ENCODE data around the gene KCNK15.

The KCNK15 gene

DNA sequence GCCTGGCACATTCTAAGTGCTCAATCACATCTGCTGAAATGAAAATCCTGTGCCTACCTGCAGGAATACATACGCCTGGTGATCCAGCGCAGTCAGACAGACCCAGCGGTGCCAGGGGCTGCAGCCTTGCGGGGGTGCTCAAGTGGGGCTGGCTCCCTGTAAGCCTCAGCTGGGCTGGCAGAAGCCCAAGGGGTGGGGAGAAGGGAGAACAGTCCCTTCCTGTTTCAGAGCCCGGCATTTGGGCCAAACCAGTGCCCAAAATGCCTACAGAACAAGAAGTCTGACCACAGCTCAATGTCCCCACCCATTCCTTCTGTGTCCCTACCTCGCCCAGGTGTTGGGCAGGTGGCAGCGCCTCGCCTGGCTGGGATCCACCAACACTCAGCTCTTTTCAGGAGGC is 22.6 kb downstream of the KCNK15 start:
- 90 to 93% methylated on average over 8 of the region's 8 CpGs for WGBS, 2 experiments
- no peaks in the 10 kb centered on the region for H3K36me3 ChIP-seq (ENCODE audit: control insufficient read depth, insufficient read depth, low read length)
- H3K27me3 ChIP-seq (ENCODE audit: control insufficient read depth, insufficient read depth, low read length, poor library complexity, severe bottlenecking): no peaks in the 10 kb centered on the region
- no peak overlapping the region for H3K27ac ChIP-seq (ENCODE audit: insufficient read depth, low read depth, low read length, poor library complexity, severe bottlenecking)
- no peak overlapping the region for H3K4me3 ChIP-seq (ENCODE audit: insufficient read depth, low read depth, low read length)
- peaks cover under 1% of the 10 kb centered on the region for H3K4me1 ChIP-seq (ENCODE audit: control insufficient read depth, insufficient read depth, low read length)
- no peaks in the 10 kb centered on the region for H3K9me3 ChIP-seq (ENCODE audit: control insufficient read depth, low read length)

DNA sequence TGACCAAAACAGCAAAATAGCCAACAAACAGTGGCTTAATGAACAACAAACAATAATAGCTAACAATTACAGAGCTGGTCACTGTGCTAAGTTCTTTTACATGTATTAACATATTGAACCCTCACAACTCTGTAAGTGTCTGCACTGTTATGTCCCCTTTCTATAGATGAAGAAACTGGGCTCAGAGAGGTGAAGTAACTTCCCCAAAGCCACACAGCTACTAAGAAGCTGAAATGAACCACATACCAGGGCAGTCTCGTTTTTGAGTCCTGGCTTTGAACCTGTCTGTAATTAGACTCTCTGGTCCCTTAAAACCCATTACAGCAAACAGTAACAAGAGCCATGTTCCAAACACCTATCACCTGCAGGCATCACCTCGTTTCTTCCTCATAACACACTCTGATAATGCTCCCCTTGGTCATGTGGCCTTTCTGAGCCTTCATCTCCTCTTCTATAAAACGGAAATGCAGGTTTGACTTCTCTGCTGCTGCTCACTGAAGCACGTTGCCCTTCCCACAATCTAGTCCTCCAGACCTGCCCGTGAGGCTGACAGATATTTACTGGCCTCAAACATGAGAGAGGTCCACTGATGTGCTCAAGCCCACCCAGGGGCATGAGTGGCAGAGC is 23.3 kb downstream of the KCNK15 start:
- Histone ChIP-seq H3K9me3 (ENCODE audit: control insufficient read depth, low read length) (no peaks in the 10 kb centered on the region), H3K27me3 (ENCODE audit: control insufficient read depth, insufficient read depth, low read length, poor library complexity, severe bottlenecking) (no peaks in the 10 kb centered on the region), H3K4me3 (ENCODE audit: insufficient read depth, low read depth, low read length) (no peak overlapping the region), H3K4me1 (ENCODE audit: control insufficient read depth, insufficient read depth, low read length) (no peaks in the 10 kb centered on the region), H3K27ac (ENCODE audit: insufficient read depth, low read depth, low read length, poor library complexity, severe bottlenecking) (no peak overlapping the region), H3K36me3 (ENCODE audit: control insufficient read depth, insufficient read depth, low read length) (no peaks in the 10 kb centered on the region)
- 86 to 87% methylated on average over 5 of the region's 5 CpGs for WGBS, 2 experiments

- H3K27me3 ChIP-seq (ENCODE audit: control insufficient read depth, insufficient read depth, low read length, poor library complexity, severe bottlenecking): no peaks in the 10 kb centered on the region
- H3K36me3 ChIP-seq (ENCODE audit: control insufficient read depth, insufficient read depth, low read length): no peaks in the 10 kb centered on the region
- H3K4me3 ChIP-seq (ENCODE audit: insufficient read depth, low read depth, low read length): no peak overlapping the region
- H3K9me3 ChIP-seq (ENCODE audit: control insufficient read depth, low read length): no peaks in the 10 kb centered on the region
- 64 to 70% methylated on average over 5 of the region's 5 CpGs for WGBS, 2 experiments
- H3K27ac ChIP-seq (ENCODE audit: insufficient read depth, low read depth, low read length, poor library complexity, severe bottlenecking): no peak overlapping the region
- H3K4me1 ChIP-seq (ENCODE audit: control insufficient read depth, insufficient read depth, low read length): no peaks in the 10 kb centered on the region
Measured at GRCh38 chr20:44769481-44769863, 23.8 kb downstream of the KCNK15 start.

- no peak overlapping the region for H3K27ac ChIP-seq (ENCODE audit: insufficient read depth, low read depth, low read length, poor library complexity, severe bottlenecking)
- H3K27me3 ChIP-seq (ENCODE audit: control insufficient read depth, insufficient read depth, low read length, poor library complexity, severe bottlenecking): no peaks in the 10 kb centered on the region
- H3K9me3 ChIP-seq (ENCODE audit: control insufficient read depth, low read length): no peaks in the 10 kb centered on the region
- H3K36me3 ChIP-seq (ENCODE audit: control insufficient read depth, insufficient read depth, low read length): no peaks in the 10 kb centered on the region
- H3K4me1 ChIP-seq (ENCODE audit: control insufficient read depth, insufficient read depth, low read length): no peaks in the 10 kb centered on the region
- no peak overlapping the region for H3K4me3 ChIP-seq (ENCODE audit: insufficient read depth, low read depth, low read length)
- WGBS, 2 experiments: 91 to 93% methylated on average over 10 to 11 of the region's 11 CpGs
Measured at GRCh38 chr20:44770484-44771171, 25.0 kb downstream of the KCNK15 start.

DNA sequence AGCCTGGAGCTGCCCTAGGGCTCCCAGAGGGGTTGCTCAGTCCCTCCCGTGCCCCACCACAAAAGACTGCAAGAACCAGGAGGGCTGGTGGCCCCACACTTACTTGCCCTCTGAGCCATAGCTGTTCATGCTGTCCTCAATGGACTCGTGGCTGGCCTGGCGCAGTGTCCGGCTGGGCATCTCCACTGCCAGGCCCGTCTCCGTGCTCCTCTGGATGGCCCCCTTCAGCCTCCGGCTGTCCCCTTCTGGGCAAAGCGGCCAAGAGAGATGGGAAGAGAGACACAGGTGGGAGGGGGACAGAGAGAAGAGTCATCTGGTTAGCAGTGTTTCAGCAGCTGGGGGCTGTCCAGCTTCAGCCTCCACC is 25.5 kb downstream of the KCNK15 start:
- H3K4me1 ChIP-seq (ENCODE audit: control insufficient read depth, insufficient read depth, low read length): no peaks in the 10 kb centered on the region
- H3K27ac ChIP-seq (ENCODE audit: insufficient read depth, low read depth, low read length, poor library complexity, severe bottlenecking): no peak overlapping the region
- 94 to 95% methylated on average over 8 of the region's 8 CpGs for WGBS, 2 experiments
- H3K9me3 ChIP-seq (ENCODE audit: control insufficient read depth, low read length): no peaks in the 10 kb centered on the region
- no peaks in the 10 kb centered on the region for H3K36me3 ChIP-seq (ENCODE audit: control insufficient read depth, insufficient read depth, low read length)
- no peaks in the 10 kb centered on the region for H3K27me3 ChIP-seq (ENCODE audit: control insufficient read depth, insufficient read depth, low read length, poor library complexity, severe bottlenecking)
- H3K4me3 ChIP-seq (ENCODE audit: insufficient read depth, low read depth, low read length): no peak overlapping the region

DNA sequence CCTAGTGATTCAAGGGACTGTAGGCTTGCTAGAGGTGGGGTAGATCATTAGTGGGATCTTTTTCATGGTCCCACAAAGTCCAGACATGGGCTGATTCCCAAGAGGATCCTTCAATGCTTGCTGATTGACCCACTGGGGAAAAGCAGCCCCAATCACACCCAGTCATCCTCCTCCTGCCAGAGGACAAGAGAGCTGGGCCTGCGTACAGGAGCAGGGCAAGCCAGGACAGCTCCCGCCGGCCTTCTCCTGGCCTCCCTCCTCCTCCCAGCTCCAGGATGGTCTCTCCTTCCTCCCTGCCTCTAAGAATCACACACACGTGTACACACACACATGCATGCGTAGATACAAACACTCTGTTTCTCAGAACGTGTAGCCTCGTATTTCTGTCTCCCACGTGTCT is 27.0 kb downstream of the KCNK15 start:
- Histone ChIP-seq H3K27me3 (ENCODE audit: control insufficient read depth, insufficient read depth, low read length, poor library complexity, severe bottlenecking) (no peaks in the 10 kb centered on the region), H3K9me3 (ENCODE audit: control insufficient read depth, low read length) (no peaks in the 10 kb centered on the region), H3K27ac (ENCODE audit: insufficient read depth, low read depth, low read length, poor library complexity, severe bottlenecking) (no peak overlapping the region), H3K4me3 (ENCODE audit: insufficient read depth, low read depth, low read length) (no peak overlapping the region), H3K36me3 (ENCODE audit: control insufficient read depth, insufficient read depth, low read length) (no peaks in the 10 kb centered on the region), H3K4me1 (ENCODE audit: control insufficient read depth, insufficient read depth, low read length) (no peaks in the 10 kb centered on the region)
- 80 to 82% methylated on average over 8 of the region's 8 CpGs for WGBS, 2 experiments

DNA sequence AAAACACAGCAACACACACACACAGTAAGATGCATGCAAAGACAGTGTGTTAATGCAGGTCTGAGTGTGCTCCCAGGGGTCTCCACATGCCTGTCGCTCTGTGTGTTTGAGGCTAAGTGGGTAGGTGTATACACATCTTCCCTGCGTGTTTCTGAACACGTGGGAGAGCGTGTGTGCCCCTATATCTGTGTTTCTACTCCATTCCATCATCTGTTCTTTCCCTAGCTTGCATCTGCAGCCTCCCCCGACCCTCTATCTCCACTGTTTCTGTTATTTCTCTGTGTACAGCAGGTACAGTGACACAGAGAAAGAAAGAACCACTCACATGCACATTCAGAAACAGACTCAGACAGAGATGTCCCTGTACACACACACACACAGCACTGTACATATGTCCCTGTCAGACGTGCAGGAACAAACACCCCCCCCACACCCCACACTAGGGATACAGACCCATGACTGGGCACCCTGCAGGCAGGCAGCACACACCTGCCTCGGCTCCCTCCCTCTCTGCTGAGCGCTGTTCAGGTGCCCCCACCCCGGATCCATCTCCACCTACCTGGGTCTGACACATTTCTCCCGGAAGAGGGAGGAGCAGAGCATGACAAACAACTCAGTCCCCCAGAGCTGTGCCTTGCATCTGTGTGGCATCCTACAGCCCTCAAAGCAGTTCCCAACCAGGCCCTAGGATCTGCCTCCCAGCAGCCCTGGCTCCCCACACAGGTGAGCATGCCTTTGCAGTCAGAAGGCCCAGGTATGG is 27.6 kb downstream of the KCNK15 start:
- no peaks in the 10 kb centered on the region for H3K27me3 ChIP-seq (ENCODE audit: control insufficient read depth, insufficient read depth, low read length, poor library complexity, severe bottlenecking)
- no peaks in the 10 kb centered on the region for H3K4me1 ChIP-seq (ENCODE audit: control insufficient read depth, insufficient read depth, low read length)
- H3K36me3 ChIP-seq (ENCODE audit: control insufficient read depth, insufficient read depth, low read length): no peaks in the 10 kb centered on the region
- H3K4me3 ChIP-seq (ENCODE audit: insufficient read depth, low read depth, low read length): no peak overlapping the region
- H3K27ac ChIP-seq (ENCODE audit: insufficient read depth, low read depth, low read length, poor library complexity, severe bottlenecking): no peak overlapping the region
- 86 to 87% methylated on average over 10 of the region's 10 CpGs for WGBS, 2 experiments
- H3K9me3 ChIP-seq (ENCODE audit: control insufficient read depth, low read length): no peaks in the 10 kb centered on the region

DNA sequence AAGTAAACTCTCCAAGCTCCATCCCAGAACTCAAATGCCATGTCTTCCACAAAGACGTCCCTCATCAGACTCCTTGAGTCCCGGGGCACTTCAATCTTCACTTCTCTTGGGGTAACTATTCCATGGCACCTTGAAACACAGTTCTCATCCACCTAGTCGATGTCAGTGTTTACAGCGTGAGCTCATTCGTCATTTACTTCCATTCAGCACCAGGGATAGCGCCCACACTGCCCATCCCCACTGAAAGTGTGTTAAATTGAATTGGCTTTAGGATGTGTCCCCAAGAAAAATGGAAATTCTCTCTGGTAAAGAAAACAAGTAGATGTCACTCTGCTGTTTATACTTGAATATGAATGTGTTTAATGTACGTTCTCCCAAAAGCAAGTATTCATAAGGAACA is 31.3 kb downstream of the KCNK15 start:
- no peaks in the 10 kb centered on the region for H3K27me3 ChIP-seq (ENCODE audit: control insufficient read depth, insufficient read depth, low read length, poor library complexity, severe bottlenecking)
- WGBS, 2 experiments: 13 to 19% methylated on average over 6 to 7 of the region's 7 CpGs
- no peaks in the 10 kb centered on the region for H3K9me3 ChIP-seq (ENCODE audit: control insufficient read depth, low read length)

GRCh38 chr20:44780226-44780625 is 34.6 kb downstream of the KCNK15 start:
- Histone ChIP-seq H3K27me3 (ENCODE audit: control insufficient read depth, insufficient read depth, low read length, poor library complexity, severe bottlenecking) (no peaks in the 10 kb centered on the region), H3K27ac (ENCODE audit: insufficient read depth, low read depth, low read length, poor library complexity, severe bottlenecking) (no peak overlapping the region), H3K9me3 (ENCODE audit: control insufficient read depth, low read length) (no peaks in the 10 kb centered on the region), H3K36me3 (ENCODE audit: control insufficient read depth, insufficient read depth, low read length) (no peaks in the 10 kb centered on the region), H3K4me3 (ENCODE audit: insufficient read depth, low read depth, low read length) (no peak overlapping the region), H3K4me1 (ENCODE audit: control insufficient read depth, insufficient read depth, low read length) (no peaks in the 10 kb centered on the region)
- 36 to 37% methylated on average over 5 of the region's 5 CpGs for WGBS, 2 experiments

More for the DNA sequence above, 31.3 kb downstream of the KCNK15 start:
- Histone ChIP-seq H3K27ac (ENCODE audit: insufficient read depth, low read depth, low read length, poor library complexity, severe bottlenecking) (no peak overlapping the region), H3K36me3 (ENCODE audit: control insufficient read depth, insufficient read depth, low read length) (no peaks in the 10 kb centered on the region), H3K4me1 (ENCODE audit: control insufficient read depth, insufficient read depth, low read length) (no peaks in the 10 kb centered on the region), H3K4me3 (ENCODE audit: insufficient read depth, low read depth, low read length) (no peak overlapping the region)

- H3K4me1 ChIP-seq (ENCODE audit: control insufficient read depth, insufficient read depth, low read length): no peaks in the 10 kb centered on the region
- WGBS, 2 experiments: 91 to 93% methylated on average over 3 of the region's 3 CpGs
- H3K27me3 ChIP-seq (ENCODE audit: control insufficient read depth, insufficient read depth, low read length, poor library complexity, severe bottlenecking): no peaks in the 10 kb centered on the region
- H3K27ac ChIP-seq (ENCODE audit: insufficient read depth, low read depth, low read length, poor library complexity, severe bottlenecking): no peak overlapping the region
- no peaks in the 10 kb centered on the region for H3K9me3 ChIP-seq (ENCODE audit: control insufficient read depth, low read length)
- no peak overlapping the region for H3K4me3 ChIP-seq (ENCODE audit: insufficient read depth, low read depth, low read length)
- H3K36me3 ChIP-seq (ENCODE audit: control insufficient read depth, insufficient read depth, low read length): no peaks in the 10 kb centered on the region
Measured at GRCh38 chr20:44781118-44781517, 35.5 kb downstream of the KCNK15 start.
